HG03025 (cell line): ENCODE results near the gene ZFHX3.
"Not testable (repeated sequence)": the region's sequence is repeated elsewhere in the genome, so short reads cannot be mapped to it uniquely, and the experiment has no call there.

Experiments
- ATAC-seq: cut with Tn5 transposase; IDR thresholded peaks from one replicate; pipeline ENCODE4 v1.9.1; 2021; ENCODE audit warnings: mild to moderate bottlenecking, moderate library complexity; ENCODE audit not compliant: unreplicated experiment, low FRiP score

The ZFHX3 gene

DNA sequence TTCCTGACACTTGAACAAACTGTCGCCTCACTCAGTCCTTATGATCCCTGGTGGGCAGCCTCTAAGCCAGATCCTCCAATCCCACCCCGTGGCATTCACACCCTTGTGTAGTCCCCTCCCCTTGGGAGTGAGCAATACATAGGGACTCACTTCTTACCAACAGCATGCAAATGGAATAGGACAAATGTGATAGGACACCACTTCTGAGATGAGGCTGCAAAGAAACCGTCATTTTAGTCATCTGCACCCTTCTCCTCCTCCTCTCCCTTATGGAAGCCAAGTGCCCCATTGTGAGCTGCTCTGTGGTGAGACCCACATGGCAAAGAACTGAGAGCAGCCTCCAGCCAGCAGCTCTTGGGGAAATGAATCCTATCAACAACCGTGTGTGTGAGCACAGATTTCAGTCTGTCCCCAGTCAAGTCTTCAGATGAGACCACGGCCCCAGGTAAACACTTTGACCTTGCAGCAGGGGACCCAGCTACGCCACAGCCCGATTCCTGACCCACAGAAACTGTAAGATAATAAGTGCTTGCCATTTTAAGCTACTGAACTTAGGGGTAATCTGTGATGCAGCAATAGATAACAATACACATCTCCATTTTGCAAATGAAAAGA lies 46.9 kb downstream of the ZFHX3 start:
- no peak for ATAC-seq

DNA sequence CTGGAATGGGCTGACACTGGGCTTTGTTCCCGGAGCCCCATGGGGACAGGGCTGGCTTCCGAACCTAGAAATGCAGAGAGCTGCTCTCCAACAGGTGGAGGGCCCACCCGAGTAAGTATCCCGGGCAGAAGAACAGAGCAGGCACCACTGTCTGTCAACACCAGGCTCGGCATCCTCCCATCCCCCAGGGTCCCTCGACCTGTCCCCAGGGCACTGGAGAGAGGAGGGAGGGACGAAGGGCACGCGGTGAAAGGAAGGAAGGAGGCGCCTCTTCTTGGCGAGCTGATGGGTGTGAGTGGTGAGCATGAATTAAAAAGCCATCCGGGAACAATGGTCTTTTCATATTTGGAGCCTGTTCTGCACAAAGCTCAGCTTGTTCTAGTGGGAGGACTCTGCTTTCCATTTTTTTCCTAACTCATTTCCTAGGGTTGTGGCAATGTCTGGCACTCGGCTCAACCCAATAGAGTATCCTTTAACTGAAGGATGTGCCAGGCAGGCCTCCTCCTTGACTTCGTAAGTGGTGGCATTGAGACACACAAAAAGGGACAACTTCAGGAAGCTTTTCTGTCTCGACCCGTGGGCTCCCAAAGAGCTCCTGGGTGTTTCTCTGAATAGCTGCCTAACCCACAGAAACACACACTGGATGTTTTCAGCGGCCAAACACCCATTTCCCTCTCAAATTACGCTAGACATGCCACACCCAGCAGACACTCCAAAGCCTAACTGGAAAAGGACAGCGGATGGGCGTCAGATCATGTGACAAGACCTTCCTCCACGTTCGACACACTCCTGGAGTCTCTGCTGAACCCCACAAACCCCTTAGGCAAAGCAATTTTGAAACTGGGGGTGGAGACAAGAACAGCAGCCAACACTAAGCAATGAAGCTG lies 47.7 kb downstream of the ZFHX3 start:
- no peak for ATAC-seq

DNA sequence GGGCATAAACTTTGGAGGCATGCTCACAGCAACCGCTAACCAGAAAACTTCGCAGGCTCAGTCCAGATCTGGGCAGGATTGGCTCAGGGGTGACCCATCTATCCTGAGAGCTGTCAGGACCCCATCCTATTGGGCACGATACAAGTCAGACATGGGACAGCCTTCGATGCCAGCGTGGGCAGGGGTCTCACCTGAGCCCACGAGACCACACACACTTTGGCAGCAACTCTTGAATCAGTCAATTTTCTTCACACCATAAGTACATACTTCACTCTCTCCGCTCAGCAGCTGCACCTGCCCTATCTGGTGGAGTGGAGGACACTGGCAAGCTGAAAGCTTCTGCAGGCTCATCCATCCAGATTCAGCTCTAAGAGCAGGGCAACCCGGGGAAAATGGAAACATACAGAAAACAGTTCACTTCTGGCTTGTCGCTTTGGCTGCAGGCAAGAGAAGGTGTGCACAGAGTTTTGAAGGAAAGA lies 48.3 kb downstream of the ZFHX3 start:
- no peak for ATAC-seq

DNA sequence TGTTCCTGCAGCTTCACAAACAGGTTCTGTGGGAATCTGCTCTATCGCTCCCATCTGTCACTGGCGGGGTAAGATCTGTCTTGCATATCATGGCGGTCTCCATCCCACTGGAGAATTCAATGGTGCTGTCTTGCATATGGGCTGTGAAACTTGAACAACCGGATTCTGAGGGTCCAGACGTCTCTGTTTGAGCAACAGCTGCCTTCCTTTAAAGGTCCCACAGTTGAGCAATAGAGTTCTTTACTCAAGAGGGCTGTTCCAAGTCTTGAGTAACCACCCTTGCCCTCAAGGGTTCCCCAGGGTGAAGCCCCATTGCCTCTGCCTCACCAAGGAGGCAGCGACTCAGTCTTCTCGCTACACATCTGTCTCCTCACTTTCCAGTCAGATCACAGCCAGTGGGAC lies 50.8 kb downstream of the ZFHX3 start:
- no peak for ATAC-seq

DNA sequence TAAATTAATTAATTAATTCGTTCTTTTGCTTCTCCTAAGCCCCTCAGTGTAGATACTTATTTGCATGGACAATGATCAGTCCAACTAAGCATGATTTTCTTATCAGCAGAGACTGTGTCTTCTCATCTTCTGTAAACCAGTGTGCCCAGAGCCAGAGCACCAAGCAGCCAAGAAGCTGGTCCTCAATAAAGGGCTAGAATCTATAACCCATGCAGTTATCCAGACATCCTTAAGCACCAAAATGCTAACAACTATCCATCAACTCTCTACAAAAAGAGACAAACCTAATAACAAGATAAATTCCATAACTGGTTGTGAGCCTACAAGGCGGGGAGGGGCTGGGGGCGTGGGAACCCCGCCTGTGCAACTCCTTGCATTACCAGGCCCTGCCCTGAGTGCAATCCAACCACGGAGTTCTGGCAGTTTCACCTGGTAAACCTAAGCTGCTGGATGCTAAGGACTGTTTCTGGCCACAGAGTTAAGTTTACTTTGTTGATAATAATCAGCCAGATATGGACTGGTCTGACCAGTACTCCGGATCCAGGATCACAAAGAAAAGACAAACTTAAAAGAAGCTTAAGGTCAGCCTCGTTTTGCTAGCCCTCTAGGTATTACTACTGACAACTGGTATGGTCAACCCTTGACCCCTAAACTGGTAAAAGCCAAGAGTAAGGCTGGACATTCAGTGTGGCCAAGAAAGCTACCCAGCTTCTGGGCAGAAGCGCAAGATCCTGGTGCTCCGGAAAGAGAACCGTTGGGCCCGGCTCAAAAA lies 51.5 kb downstream of the ZFHX3 start:
- no peak for ATAC-seq

DNA sequence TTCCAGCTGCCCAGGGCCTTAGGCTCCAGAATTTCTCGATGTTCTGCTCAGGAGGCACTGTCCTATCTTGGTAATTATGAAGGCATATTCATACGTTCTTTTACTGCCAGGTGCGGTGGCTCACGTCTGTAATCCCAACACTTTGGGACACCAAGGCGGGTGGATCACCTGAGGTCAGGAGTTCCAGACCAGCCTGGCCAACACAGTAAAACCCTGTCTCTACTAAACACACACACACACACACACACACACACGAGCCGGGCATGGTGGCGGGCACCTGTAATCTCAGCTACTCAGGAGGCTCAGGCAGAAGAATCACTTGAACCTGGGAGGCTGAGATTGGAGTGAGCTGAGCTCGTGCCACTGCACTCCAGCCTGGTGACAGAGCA lies 52.1 kb downstream of the ZFHX3 start:
- ATAC-seq, result not testable (repeated sequence)

DNA sequence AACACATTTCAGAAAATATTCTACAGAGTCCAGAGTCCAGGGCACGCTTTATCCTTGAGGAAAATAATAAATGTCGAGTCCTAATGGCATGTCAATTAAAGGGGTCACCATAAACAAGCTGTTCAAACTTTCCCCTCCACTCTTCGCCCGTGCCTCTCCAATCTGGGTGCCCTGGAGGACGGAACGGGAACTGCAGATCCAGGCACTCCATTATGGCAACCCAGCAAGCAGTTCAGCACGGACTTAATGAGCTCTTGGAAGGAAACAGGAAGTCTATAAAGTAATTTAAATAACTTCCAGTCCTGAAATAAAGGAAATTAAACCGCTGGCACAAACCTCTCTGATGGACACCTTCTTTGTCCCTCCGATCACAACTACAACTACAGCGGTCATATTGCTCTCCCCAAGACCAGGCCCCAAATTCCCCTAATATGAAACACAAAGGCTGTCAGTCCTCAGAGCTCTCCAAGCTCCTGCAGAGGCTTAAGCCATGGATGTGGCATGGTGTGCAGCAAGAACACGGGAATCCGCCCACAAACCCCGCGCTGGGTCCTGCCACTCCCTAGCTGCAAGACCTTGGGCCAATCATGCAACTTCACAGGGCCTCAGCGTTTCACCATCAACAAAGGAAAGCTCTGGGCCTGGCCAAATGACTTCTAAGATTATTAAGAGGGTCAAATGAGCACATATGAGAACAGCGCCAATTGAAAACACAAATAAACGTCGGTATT lies 52.6 kb downstream of the ZFHX3 start:
- no peak for ATAC-seq

DNA sequence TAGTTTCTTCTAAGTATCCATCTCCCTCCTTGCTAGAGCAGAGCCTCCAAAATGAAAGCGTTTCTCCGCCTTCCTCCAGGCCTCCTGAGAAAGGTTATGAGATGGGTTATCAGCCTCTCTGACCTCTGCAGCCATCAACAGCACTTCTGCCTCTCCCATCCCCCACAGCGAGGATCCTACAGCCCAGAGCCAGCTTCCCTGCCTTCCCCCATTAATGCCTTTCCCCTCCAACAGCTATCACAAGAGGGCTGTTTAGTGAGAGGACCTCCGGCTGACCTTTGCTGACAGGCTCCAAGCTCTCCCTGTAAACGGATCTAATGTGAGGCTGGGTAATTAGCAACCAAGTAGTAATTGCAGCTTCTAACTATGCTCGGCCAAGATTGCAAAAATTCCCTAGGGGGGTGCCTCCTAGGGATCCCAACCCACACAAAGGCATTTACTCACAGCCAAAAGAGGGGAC lies 55.8 kb downstream of the ZFHX3 start:
- no peak for ATAC-seq

DNA sequence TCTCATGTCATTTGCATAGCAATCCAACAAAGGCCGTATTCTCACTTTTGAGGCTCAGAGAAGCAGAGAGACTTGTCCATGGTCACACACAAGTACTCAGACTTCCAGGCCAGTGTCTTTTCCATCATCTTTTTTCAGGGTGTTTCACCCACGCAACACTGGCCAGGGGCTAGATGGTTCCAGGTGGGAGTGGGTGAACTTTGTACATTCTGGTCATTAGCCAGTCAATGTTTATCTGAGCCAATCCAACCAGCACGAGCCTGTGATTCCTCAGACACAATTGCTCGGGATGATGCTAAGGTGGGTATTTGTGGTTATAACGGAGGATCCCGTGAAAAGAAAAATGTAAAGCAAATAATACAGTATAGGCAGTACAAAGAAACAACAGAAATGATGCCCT lies 56.3 kb downstream of the ZFHX3 start:
- ATAC-seq, result no peak

DNA sequence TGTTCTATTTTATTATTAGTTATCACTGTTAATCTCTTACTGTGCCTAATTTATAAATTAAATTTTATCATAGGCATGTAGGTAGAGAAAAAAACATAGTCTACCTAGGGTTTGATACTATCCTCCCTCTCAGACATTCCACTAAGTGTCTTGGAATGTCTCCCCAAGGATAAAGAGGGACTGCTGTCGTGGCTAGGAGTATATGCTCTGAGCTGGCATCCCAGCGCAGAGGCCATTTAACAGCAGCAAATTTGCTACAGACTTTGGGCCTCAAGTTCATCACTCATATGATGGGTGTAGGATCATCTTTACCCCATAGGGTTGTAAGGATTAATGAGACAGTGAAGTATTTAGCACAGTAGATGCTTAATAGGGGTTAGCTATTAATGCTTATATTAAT lies 56.7 kb downstream of the ZFHX3 start:
- ATAC-seq, result no peak

DNA sequence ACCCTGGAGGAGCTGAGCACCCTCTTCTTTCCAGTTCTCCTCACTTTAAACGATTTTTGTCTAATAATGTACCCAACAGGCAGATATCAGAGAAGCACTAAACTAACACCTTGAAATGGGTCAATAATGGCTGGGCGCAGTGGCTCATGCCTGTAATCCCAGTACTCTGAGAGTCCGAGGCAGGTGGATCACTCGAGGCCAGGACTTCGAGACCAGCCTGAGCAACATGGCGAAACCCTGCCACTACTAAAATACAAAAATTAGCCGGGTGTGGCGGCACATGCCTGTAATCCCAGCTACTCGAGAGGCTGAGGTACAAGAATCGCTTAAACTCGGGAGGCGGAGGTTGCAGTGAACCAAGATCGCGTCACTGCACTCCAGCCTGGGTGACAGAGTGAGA lies 57.4 kb downstream of the ZFHX3 start:
- ATAC-seq, result no peak

DNA sequence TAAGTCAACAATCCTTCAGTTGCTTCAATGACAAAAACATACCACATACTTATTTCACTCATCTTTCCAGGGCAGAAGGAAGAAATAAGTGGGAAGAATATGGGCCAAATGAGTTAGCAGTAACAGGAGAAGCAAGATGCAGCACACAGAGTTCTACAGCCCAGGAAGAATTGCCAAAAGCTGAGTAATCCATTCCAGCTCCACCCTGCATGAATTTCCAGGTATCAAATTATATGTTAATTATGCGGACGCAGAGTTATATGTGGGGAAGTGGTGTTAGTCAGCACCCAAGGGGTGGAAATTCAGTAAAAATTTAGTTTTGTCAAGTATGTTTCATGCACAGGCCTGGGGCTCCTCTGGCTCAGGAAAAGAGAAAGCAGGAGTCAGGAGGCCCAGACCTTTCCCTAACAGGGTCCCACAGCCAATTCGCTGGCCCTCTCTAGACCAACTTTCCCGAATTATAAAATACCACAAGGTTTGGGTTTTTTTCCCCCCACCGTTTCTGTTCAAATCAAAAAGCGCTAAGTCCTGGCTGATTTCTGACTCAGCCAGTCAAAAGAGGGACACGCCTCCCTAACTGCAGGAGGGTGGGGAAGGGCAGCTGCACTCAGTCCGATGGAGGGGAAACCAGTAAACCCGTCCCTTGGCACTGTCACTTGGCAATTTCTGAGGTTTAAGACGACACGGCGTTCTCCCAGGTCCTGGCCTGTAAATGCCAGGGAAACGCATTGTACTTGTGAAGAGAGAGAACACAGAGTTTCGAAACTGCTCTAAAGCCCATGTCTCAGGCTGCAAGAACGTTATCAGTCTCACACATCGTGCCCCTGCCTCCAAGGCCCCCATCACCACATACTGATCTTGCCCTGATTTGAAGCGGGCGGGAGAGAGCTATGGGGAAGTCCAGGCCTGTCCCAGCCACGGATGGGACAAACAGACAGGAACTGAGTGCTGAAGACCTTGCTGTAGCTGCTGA lies 58.1 kb downstream of the ZFHX3 start:
- ATAC-seq, result no peak

DNA sequence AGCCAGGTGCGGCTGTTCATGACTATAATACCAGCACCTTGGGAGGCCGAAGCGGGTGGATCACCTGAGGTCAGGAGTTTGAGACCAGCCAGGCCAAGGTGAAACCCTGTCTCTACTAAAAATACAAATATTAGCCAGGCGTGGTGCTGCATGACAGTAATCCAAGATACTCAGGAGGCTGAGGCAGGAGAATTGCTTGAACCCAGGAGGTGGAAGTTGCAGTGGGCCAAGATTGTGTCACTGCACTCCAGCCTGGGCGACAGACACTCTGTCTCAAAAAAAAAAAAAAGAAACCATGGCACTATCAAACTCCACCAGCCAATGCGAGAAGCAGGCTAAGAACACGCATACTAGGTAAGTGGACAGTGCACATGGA lies 58.7 kb downstream of the ZFHX3 start:
- not testable (repeated sequence) for ATAC-seq

DNA sequence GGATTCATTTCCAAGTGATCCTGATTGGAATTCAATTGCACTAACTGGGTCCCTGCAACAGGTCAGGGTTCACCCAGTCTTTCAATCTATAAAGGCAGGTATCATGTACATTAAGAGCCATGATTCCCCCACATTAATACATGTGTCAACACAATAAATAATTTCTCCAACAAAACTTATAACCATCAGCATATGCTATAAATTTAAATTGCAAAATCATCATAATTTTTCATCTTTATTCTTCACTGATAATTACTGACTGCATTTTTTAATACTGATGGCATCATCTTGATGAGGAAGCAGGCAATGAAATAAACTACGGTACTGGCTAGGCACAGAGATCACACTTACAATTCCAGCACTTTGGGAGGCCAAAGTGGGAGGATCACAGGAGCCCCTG lies 59.4 kb downstream of the ZFHX3 start:
- no peak for ATAC-seq

DNA sequence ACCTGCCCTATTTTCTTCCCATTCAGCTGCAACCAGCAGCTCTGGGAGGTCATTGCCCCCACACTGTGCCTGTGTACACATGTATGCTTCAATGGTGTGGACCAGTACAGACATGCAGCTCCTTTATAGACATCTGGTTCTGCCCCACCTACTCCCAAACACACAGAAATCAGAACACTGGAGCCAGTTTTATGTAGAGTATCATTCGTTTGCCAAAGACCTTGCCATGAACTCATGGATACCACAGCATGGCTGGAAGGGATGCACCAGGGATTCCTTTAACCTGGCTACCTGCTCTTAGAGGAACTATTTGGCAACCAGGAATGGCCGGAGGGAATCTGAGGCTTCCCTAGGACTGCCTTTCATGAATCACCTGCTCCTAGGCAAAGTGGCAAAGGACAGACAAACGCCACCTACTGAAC lies 60.4 kb downstream of the ZFHX3 start:
- ATAC-seq, result no peak

DNA sequence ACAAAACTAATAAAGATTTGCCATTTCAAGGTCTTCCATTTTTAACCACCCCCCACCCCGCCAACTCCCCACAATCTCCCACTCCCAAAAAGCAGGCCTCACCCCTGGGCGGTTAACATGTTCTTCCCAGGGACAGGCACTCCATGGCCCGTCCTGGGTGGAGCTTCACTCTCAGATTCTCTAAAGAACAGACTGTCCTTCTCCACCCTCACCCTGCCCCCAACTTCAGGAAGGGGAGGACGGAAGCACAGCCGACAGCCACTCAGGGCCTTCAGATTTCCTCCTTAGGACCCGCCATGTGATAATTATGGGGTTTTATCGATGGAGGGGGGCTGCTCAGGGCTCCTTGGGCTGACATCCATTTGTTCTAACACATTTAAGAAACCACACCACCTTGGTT lies 61.9 kb downstream of the ZFHX3 start:
- no peak for ATAC-seq

DNA sequence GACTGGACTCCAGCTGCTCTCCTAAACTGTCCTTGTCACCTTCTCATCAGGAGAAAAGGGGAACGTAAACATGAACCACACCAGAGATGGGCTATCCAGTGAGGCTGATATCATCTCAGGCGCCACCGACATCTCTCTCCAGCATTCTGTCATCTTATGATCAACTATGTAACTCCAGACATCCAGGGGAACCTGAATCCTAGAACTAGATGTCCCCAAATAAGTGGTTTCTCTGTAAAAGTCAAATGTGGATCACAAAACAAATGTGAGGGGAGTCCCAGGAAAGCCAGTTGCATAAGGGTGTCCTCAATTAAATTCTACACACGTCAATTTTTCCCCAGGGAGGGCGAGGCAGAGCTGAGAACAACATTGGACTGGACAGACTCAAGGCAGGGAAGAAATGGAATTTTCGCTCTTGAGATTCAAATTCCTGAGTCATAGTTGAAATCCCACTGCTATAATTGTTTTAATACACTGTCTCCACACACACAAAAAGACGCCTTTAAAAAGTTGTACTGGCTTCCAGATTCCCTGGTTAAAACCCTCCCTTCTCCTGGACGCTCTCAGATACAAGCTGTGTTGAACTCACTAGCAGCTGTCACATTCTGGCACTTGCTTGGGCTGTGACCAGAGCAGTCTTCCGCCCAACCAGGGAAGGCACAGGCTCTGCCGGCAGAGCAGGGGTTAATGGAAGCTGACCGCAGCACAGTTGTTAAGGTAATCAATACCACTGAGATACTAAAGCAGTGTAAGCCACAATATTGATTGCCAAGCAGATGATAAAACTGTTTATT lies 62.6 kb downstream of the ZFHX3 start:
- ATAC-seq, result no peak

DNA sequence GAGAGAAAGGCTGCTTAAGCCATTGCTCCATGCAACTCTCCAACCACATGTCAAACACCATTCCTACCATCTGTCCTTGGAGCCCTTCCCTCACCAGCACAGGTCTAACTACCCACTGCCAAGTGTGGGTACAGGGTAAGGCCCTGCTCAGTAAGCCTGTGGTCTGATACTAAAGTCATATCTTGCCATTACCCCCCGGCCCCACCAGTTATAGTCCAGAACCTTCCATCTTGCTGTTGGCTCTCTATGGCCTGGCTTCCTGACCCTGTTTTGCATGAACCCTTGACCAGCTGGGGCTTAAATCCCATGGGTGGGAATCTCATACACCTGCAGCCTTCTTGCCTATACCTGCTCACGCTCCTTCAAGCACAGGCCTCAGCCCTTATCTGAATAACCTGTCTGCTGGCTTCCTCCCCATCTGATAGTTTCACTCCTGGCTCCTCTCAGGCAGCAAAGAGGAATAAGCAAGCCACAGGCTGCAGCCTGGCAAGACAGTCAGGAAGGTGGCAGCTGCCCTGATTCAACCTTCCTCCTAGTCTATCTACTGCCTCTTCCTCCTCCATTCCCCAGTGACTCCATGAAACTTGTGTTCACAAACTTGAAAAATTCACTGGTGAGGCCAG lies 64.1 kb downstream of the ZFHX3 start:
- ATAC-seq, result no peak
